H7 (cell line): ENCODE data around the gene CLK3. TPM values are rescaled to one million over a fixed set of nuclear protein-coding genes. Genes with fewer than 3 reads are reported as not detected.
"Not testable (repeated sequence)": the region's sequence is repeated elsewhere in the genome, so short reads cannot be mapped to it uniquely, and the experiment has no call there.

Experiments
- DNase-seq: peaks from one replicate; pipeline ENCODE4 v3.0.0; 2012
- H3K27me3 ChIP-seq: 2 replicates; pipeline ENCODE4 v1.6.0; 2011; ENCODE audit warnings: mild to moderate bottlenecking, low read length; ENCODE audit not compliant: control insufficient read depth, insufficient read depth
- H3K36me3 ChIP-seq: replicated peaks from 2 replicates; pipeline ENCODE4 v1.5.1; 2011; ENCODE audit warnings: low read length; ENCODE audit not compliant: control insufficient read depth, insufficient read depth
- H3K4me3 ChIP-seq: 2 replicates; pipeline ENCODE4 v1.5.1; 2011; ENCODE audit warnings: low read depth, mild to moderate bottlenecking, control low read depth, low read length, moderate library complexity; ENCODE audit not compliant: insufficient read depth
- total RNA-seq: library from RNA; depleted of rRNA; stranded (reverse); fragments of >200 nt; shearing (Covaris generic); gene quantifications from 2 replicates; pipeline ENCODE4 v1.2.3, GENCODE V29; 2014

Gene CLK3
- total RNA-seq, 1 experiment from 2014 or later: 50.6 TPM

GRCh38 chr15:74594455-74594854, 21.2 kb upstream of the CLK3 start:
- DNase-seq: peak; percentile 24
- Histone ChIP-seq H3K36me3 (peaks cover 45% of the 10 kb centered on the region), H3K27me3 (no peaks in the 10 kb centered on the region), H3K4me3 (no peak overlapping the region)

- Histone ChIP-seq H3K27me3 (no peaks in the 10 kb centered on the region), H3K36me3 (peaks cover 39% of the 10 kb centered on the region), H3K4me3 (no peak overlapping the region)
- peak; percentile 25 for DNase-seq
These were observed 20.4 kb upstream of the CLK3 start for GRCh38 chr15:74595271-74595670.

GRCh38 chr15:74596736-74597135, 18.9 kb upstream of the CLK3 start:
- H3K27me3 ChIP-seq, H3K4me3 ChIP-seq: not testable (repeated sequence)
- peaks cover 28% of the 10 kb centered on the region for H3K36me3 ChIP-seq
- peak; percentile 24 for DNase-seq

GRCh38 chr15:74597146-74597705, 18.4 kb upstream of the CLK3 start:
- not testable (repeated sequence) for H3K4me3 ChIP-seq, H3K27me3 ChIP-seq, DNase-seq
- H3K36me3 ChIP-seq: peaks cover 23% of the 10 kb centered on the region

- Histone ChIP-seq H3K36me3 (peaks cover 12% of the 10 kb centered on the region), H3K27me3 (no peaks in the 10 kb centered on the region), H3K4me3 (peak overlapping the region; percentile 36)
- peak; percentile 100 for DNase-seq
These were observed 17.4 kb upstream of the CLK3 start for GRCh38 chr15:74598126-74598842.

- H3K27me3 ChIP-seq: no peaks in the 10 kb centered on the region
- DNase-seq: no peak
- peaks cover 9% of the 10 kb centered on the region for H3K36me3 ChIP-seq
- no peak overlapping the region for H3K4me3 ChIP-seq
These were observed 16.5 kb upstream of the CLK3 start for GRCh38 chr15:74599156-74599555.

- Histone ChIP-seq H3K27me3 (no peaks in the 10 kb centered on the region; the same call in 1 of the 2 replicates), H3K4me3 (no peak overlapping the region), H3K36me3 (peaks cover 2% of the 10 kb centered on the region)
- DNase-seq: no peak
These were observed 12.4 kb upstream of the CLK3 start for GRCh38 chr15:74603026-74603788.

GRCh38 chr15:74603789-74604705, 11.6 kb upstream of the CLK3 start:
- no peak overlapping the region for H3K4me3 ChIP-seq
- no peak for DNase-seq
- no peaks in the 10 kb centered on the region; the same call in 1 of the 2 replicates for H3K27me3 ChIP-seq
- H3K36me3 ChIP-seq: peaks cover 1% of the 10 kb centered on the region

GRCh38 chr15:74604983-74605794, 10.4 kb upstream of the CLK3 start:
- Histone ChIP-seq H3K36me3 (no peaks in the 10 kb centered on the region), H3K27me3 (no peaks in the 10 kb centered on the region; the same call in 1 of the 2 replicates), H3K4me3 (no peak overlapping the region)
- DNase-seq: no peak

- no peak overlapping the region for H3K4me3 ChIP-seq
- DNase-seq: no peak
- no peaks in the 10 kb centered on the region for H3K36me3 ChIP-seq
- no peaks in the 10 kb centered on the region; the same call in 1 of the 2 replicates for H3K27me3 ChIP-seq
These were observed 9.9 kb upstream of the CLK3 start for GRCh38 chr15:74605795-74606150.

GRCh38 chr15:74608786-74609185, 6.8 kb upstream of the CLK3 start:
- Histone ChIP-seq H3K4me3 (no peak overlapping the region), H3K36me3 (no peaks in the 10 kb centered on the region), H3K27me3 (peaks cover 3% of the 10 kb centered on the region)
- DNase-seq: no peak

- peaks cover 4% of the 10 kb centered on the region for H3K27me3 ChIP-seq
- H3K4me3 ChIP-seq: no peak overlapping the region
- DNase-seq: no peak
- no peaks in the 10 kb centered on the region for H3K36me3 ChIP-seq
These were observed 5.7 kb upstream of the CLK3 start for GRCh38 chr15:74609938-74610301.

- H3K4me3 ChIP-seq: no peak overlapping the region
- DNase-seq: peak; percentile 68
- no peaks in the 10 kb centered on the region for H3K36me3 ChIP-seq
- peaks cover 4% of the 10 kb centered on the region for H3K27me3 ChIP-seq
These were observed 5.2 kb upstream of the CLK3 start for GRCh38 chr15:74610302-74610951.
